HepG2 (cell line): Measurements from ENCODE around the gene CEACAM16. TPM values are rescaled to one million over a fixed set of nuclear protein-coding genes. Genes with fewer than 3 reads are reported as not detected.

Source experiments
- ATAC-seq: fragments of 200-7000 bp; cut with Tn5 transposase; 3 replicates; pipeline ENCODE4 v1.9.1; 2020; ENCODE audit warnings: mild to moderate bottlenecking, moderate library complexity
- BruUV-seq: library from RNA; stranded (reverse); fragments of 400-500 nt; replicated peaks from 2 replicates; lab custom pipeline; 2021; lab: Mats Ljungman, UMichigan
- CTCF ChIA-PET: fragments of 300-600 bp; formaldehyde crosslinking; extraction: SDS; loops from one replicate; lab custom pipeline; 2021; ENCODE audit warnings: low total read pairs, inconsistent platforms, low intra/inter-chr PET ratio; lab: Yijun Ruan, JAX
- POLR2A ChIA-PET: fragments of 350-600 bp; sonication (Branson Sonifier 250); formaldehyde crosslinking; loops from one replicate; lab custom pipeline; 2020; ENCODE audit warnings: antibody characterized with exemption, inconsistent platforms; lab: Yijun Ruan, JAX
- DNase-seq: peaks from one replicate; pipeline ENCODE4 v3.0.0-alpha.2; 2015; ENCODE audit warnings: low spot score
- FAIRE-seq: peaks from 3 replicates; lab custom pipeline; 2011; peaks lifted over from hg19 to GRCh38; lab: Jason Lieb, UNC
- H2AFZ ChIP-seq: one replicate; pipeline ENCODE4 v1.6.1; 2011; ENCODE audit warnings: low read length, inconsistent platforms
- H3K27ac ChIP-seq: fragments of 300-600 bp; 3 replicates; pipeline ENCODE4 v1.8.0; 2011; ENCODE audit warnings: mixed run types, mild to moderate bottlenecking, mixed read lengths, low read length, inconsistent platforms; ENCODE audit not compliant: insufficient read depth; ENCODE audit errors: extremely low read length
- H3K27me3 ChIP-seq, 2 experiments: fragments of 200-600 bp in 1 of 2; 2 replicates in 1 of 2; 3 replicates in 1 of 2; pipeline versions ENCODE4 v1.6.0 to v1.8.0; 2011; ENCODE audit warnings: low read length in 2 of 2, mild to moderate bottlenecking in 2 of 2, moderate library complexity in 2 of 2, inconsistent platforms in 1 of 2; ENCODE audit not compliant: insufficient read depth in 2 of 2, control insufficient read depth in 1 of 2
- H3K36me3 ChIP-seq, 2 experiments: fragments of 200-600 bp in 1 of 2; replicated peaks in 1 of 2; 2 replicates in 1 of 2; 3 replicates in 1 of 2; pipeline versions ENCODE4 v1.5.1 to v1.8.0; 2011; ENCODE audit warnings: low read length in 2 of 2, inconsistent platforms in 1 of 2; ENCODE audit not compliant: insufficient read depth in 2 of 2, control insufficient read depth in 1 of 2
- H3K4me1 ChIP-seq: 2 replicates; pipeline ENCODE4 v1.5.1; 2012; ENCODE audit warnings: low read length, inconsistent platforms; ENCODE audit not compliant: insufficient read depth
- H3K4me2 ChIP-seq: 2 replicates; pipeline ENCODE4 v1.6.0; 2011; ENCODE audit warnings: low read depth, low read length, inconsistent platforms
- H3K4me3 ChIP-seq, 3 experiments: fragments of 200-600 bp in 1 of 3; sonication (generic), shearing (Covaris generic) in 1 of 3; replicated peaks in 1 of 3; 2 replicates each; pipeline ENCODE4 v1.5.1; 2011 to 2016; ENCODE audit warnings: low read length in 3 of 3, inconsistent platforms in 2 of 3, low read depth in 2 of 3, mild to moderate bottlenecking in 2 of 3, control low read depth in 1 of 3, mixed read lengths in 1 of 3; ENCODE audit not compliant: insufficient read depth in 1 of 3
- H3K79me2 ChIP-seq: one replicate; pipeline ENCODE4 v1.6.1; 2011; ENCODE audit warnings: low read length, inconsistent platforms; ENCODE audit not compliant: insufficient read depth
- H3K9ac ChIP-seq: 2 replicates; pipeline ENCODE4 v1.6.0; 2011; ENCODE audit warnings: mild to moderate bottlenecking, low read depth, low read length, inconsistent platforms; ENCODE audit not compliant: insufficient read depth
- H3K9me3 ChIP-seq: 2 replicates; pipeline ENCODE4 v1.5.1; 2012; ENCODE audit warnings: mild to moderate bottlenecking, low read length
- H4K20me1 ChIP-seq: 2 replicates; pipeline ENCODE4 v1.6.0; 2011; ENCODE audit warnings: inconsistent platforms, mild to moderate bottlenecking, low read length, moderate library complexity; ENCODE audit not compliant: insufficient read depth
- GZF1 ChIP-seq: sonication (generic); formaldehyde crosslinking; IDR thresholded peaks from 2 replicates; pipeline ENCODE4 v1.5.1; 2020; ENCODE audit warnings: mild to moderate bottlenecking, missing genetic modification reagents
- KDM6A ChIP-seq: IDR thresholded peaks from 2 replicates; pipeline ENCODE4 v1.6.1; 2016; ENCODE audit warnings: low read depth
- NONO ChIP-seq, 2 experiments: fragments of 450-650 bp in 1 of 2; sonication (generic) in 1 of 2; formaldehyde crosslinking in 1 of 2; IDR thresholded peaks in 1 of 2; conservative IDR thresholded peaks in 1 of 2; 2 replicates each; pipeline versions ENCODE4 v1.6.1 to v1.8.0; 2017 to 2022; ENCODE audit warnings: mild to moderate bottlenecking in 1 of 2, missing genetic modification reagents in 1 of 2, moderate library complexity in 1 of 2
- POLR2AphosphoS5 ChIP-seq: IDR thresholded peaks from 2 replicates; pipeline ENCODE4 v1.6.1; 2012; ENCODE audit warnings: low read depth, low read length
- TFDP2 ChIP-seq: sonication (generic); formaldehyde crosslinking; IDR thresholded peaks from 2 replicates; pipeline ENCODE4 v1.4.0; 2020; ENCODE audit warnings: missing genetic modification reagents
- ZBTB25 ChIP-seq: IDR thresholded peaks from 2 replicates; pipeline ENCODE4 v1.6.1; 2018; ENCODE audit warnings: missing genetic modification reagents
- ZMYM2 ChIP-seq: sonication (generic); formaldehyde crosslinking; IDR thresholded peaks from 2 replicates; pipeline ENCODE4 v1.8.0; 2022; ENCODE audit warnings: mild to moderate bottlenecking, missing genetic modification reagents
- ZMYM4 ChIP-seq: sonication (generic); formaldehyde crosslinking; IDR thresholded peaks from 2 replicates; pipeline ENCODE4 v1.8.1; 2023; ENCODE audit warnings: mild to moderate bottlenecking, missing genetic modification reagents
- ZNF281 ChIP-seq: sonication (generic); formaldehyde crosslinking; IDR thresholded peaks from 2 replicates; pipeline ENCODE4 v1.4.0; 2020; ENCODE audit warnings: missing genetic modification reagents, borderline replicate concordance
- ZNF367 ChIP-seq: sonication (generic); formaldehyde crosslinking; IDR thresholded peaks from 2 replicates; pipeline ENCODE4 v1.4.0; 2020; ENCODE audit warnings: missing genetic modification reagents, borderline replicate concordance
- ZNF780A ChIP-seq: sonication (generic); formaldehyde crosslinking; IDR thresholded peaks from 2 replicates; pipeline ENCODE4 v1.8.0; 2022; ENCODE audit warnings: mild to moderate bottlenecking, missing genetic modification reagents, moderate library complexity
- ZSCAN22 ChIP-seq: sonication (generic); formaldehyde crosslinking; IDR thresholded peaks from 2 replicates; pipeline ENCODE4 v1.4.0; 2020; ENCODE audit warnings: mild to moderate bottlenecking, missing genetic modification reagents
- ZSCAN31 ChIP-seq: sonication (generic); formaldehyde crosslinking; IDR thresholded peaks from 2 replicates; pipeline ENCODE4 v1.5.0; 2020; ENCODE audit warnings: low read depth, mild to moderate bottlenecking, missing genetic modification reagents
- WGBS: methylation state at CpG from one replicate; pipeline ENCODE4 v1.1.6; 2017; ENCODE audit warnings: low lambda C conversion rate; 5-methylcytosine and 5-hydroxymethylcytosine counted together
- in situ Hi-C: cut with HindIII; loops from 2 replicates; pipeline ENCODE4 v1.10.0; 2017; ENCODE audit warnings: low pct_unique_long_range_greater_than_20kb; ENCODE audit not compliant: extremely low pct_ligation_motif_present
- intact Hi-C: fragments of 100-400 bp; cut with micrococcal nuclease; formaldehyde crosslinking; loops from one replicate; pipeline ENCODE4 v1.10.0; 2022; ENCODE audit not compliant: unreplicated experiment
- polyA plus RNA-seq, 8 experiments: library from polyadenylated mRNA; depleted of rRNA in 3 of 8; stranded (reverse) in 7 of 8; unstranded in 1 of 8; fragments of >200 nt; fragmentation: Illumina TruSeq in 4 of 8; extraction: Trizol in 4 of 8; gene quantifications; 2 replicates each; pipeline versions ENCODE4 v1.2.1 to v1.2.3, GENCODE V29; 2011 to 2016; ENCODE audit warnings: low read depth in 4 of 8, missing spikeins in 1 of 8, mixed read lengths in 1 of 8; ENCODE audit not compliant: insufficient read depth in 1 of 8
- total RNA-seq, 5 experiments: library from RNA; depleted of rRNA; stranded (reverse); fragments of >200 nt; fragmentation: Illumina TruSeq; extraction: Trizol; gene quantifications; 2 replicates each; pipeline ENCODE4 v1.2.3, GENCODE V29; 2016; ENCODE audit warnings: low read depth in 1 of 5
- TF ChIP-seq, protein P1 (sequence below): IDR thresholded peaks from 2 replicates; pipeline ENCODE4 v1.6.1; 2016; ENCODE audit warnings: missing compliant biosample characterization, missing genetic modification reagents, borderline replicate concordance
- TF ChIP-seq, protein P2 (sequence below): sonication (generic); formaldehyde crosslinking; IDR thresholded peaks from 2 replicates; pipeline ENCODE4 v1.5.1; 2020; ENCODE audit warnings: missing genetic modification reagents, mild to moderate bottlenecking, borderline replicate concordance

Gene CEACAM16
- total and polyA plus RNA-seq, 2 of the 13 experiments (the other 11 are each of a cell fraction or from before 2014, with no cell fraction given): not detected

GRCh38 chr19:44725251-44725650 is 26.3 kb downstream of the CEACAM16 start:
- peaks cover 79% of the 10 kb centered on the region for H3K4me1 ChIP-seq
- peak; percentile 88 for ATAC-seq
- no peak overlapping the region for H2AFZ ChIP-seq
- H4K20me1 ChIP-seq: no peaks in the 10 kb centered on the region
- peak overlapping the region; percentile 8 to 61 (median 25); a peak in 3 of 6 replicates for H3K4me3 ChIP-seq
- intact Hi-C loops: no loop called here
- peak; percentile 77 for DNase-seq
- H3K27ac ChIP-seq: peak overlapping the region; percentile 71
- ChIA-PET CTCF (interaction anchor here (3.5 kb wide), 1 partner anchor 46 kb away, joined by 50 read pairs; no protein-coding TSS in a partner anchor), POLR2A (interaction anchor here (0.5 to 4.5 kb wide), 17 partner anchors 10 to 119 kb away, joined by 3 to 45 read pairs (median 4); partner anchors contain the start of gene BCL3)
- no peaks in the 10 kb centered on the region for H3K79me2 ChIP-seq
- H3K4me2 ChIP-seq: peak overlapping the region; percentile 87
- BruUV-seq: no TSS peak
- no peaks in the 10 kb centered on the region for H3K36me3 ChIP-seq
- in situ Hi-C loops: no loop called here
- 60% methylated on average over 1 of the region's 18 CpGs for WGBS
- no peak for FAIRE-seq
- H3K9me3 ChIP-seq: no peaks in the 10 kb centered on the region
- no peaks in the 10 kb centered on the region for H3K27me3 ChIP-seq
- H3K9ac ChIP-seq: peak overlapping the region; percentile 36; the same call in 1 of the 2 replicates
- TF ChIP-seq, protein P1, sequence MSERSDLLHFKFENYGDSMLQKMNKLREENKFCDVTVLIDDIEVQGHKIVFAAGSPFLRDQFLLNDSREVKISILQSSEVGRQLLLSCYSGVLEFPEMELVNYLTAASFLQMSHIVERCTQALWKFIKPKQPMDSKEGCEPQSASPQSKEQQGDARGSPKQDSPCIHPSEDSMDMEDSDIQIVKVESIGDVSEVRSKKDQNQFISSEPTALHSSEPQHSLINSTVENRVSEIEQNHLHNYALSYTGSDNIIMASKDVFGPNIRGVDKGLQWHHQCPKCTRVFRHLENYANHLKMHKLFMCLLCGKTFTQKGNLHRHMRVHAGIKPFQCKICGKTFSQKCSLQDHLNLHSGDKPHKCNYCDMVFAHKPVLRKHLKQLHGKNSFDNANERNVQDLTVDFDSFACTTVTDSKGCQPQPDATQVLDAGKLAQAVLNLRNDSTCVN: no peak
- TF ChIP-seq NONO (IDR thresholded peaks at IDR 0.05) (no peak), NONO (CRISPR knock-in tag; conservative IDR thresholded peaks at IDR 0.05) (no peak; the same call in 1 of the 2 replicates), ZMYM4 (CRISPR knock-in tag) (no peak), ZBTB25 (no peak), ZNF281 (CRISPR knock-in tag) (peak; percentile 20; the same call in 1 of the 2 replicates), KDM6A (CRISPR knock-in tag) (peak; percentile 61; the same call in 1 of the 2 replicates), TFDP2 (peak; percentile 85), ZSCAN31 (CRISPR knock-in tag) (no peak), GZF1 (CRISPR knock-in tag) (no peak), ZMYM2 (0 out of 2 replicates have a peak, but pooled peaks have one; percentile 15), ZSCAN22 (CRISPR knock-in tag) (no peak), ZNF780A (no peak), POLR2AphosphoS5 (no peak), ZNF367 (no peak)
- TF ChIP-seq, protein P2, sequence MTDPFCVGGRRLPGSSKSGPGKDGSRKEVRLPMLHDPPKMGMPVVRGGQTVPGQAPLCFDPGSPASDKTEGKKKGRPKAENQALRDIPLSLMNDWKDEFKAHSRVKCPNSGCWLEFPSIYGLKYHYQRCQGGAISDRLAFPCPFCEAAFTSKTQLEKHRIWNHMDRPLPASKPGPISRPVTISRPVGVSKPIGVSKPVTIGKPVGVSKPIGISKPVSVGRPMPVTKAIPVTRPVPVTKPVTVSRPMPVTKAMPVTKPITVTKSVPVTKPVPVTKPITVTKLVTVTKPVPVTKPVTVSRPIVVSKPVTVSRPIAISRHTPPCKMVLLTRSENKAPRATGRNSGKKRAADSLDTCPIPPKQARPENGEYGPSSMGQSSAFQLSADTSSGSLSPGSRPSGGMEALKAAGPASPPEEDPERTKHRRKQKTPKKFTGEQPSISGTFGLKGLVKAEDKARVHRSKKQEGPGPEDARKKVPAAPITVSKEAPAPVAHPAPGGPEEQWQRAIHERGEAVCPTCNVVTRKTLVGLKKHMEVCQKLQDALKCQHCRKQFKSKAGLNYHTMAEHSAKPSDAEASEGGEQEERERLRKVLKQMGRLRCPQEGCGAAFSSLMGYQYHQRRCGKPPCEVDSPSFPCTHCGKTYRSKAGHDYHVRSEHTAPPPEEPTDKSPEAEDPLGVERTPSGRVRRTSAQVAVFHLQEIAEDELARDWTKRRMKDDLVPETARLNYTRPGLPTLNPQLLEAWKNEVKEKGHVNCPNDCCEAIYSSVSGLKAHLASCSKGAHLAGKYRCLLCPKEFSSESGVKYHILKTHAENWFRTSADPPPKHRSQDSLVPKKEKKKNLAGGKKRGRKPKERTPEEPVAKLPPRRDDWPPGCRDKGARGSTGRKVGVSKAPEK (CRISPR knock-in tag): no peak
